GM21515 (cell line): Measurements from ENCODE around the gene TST.

ENCODE experiments used
- ATAC-seq: cut with Tn5 transposase; IDR thresholded peaks from one replicate; pipeline ENCODE4 v1.9.1; 2021; ENCODE audit not compliant: unreplicated experiment

Gene TST

DNA sequence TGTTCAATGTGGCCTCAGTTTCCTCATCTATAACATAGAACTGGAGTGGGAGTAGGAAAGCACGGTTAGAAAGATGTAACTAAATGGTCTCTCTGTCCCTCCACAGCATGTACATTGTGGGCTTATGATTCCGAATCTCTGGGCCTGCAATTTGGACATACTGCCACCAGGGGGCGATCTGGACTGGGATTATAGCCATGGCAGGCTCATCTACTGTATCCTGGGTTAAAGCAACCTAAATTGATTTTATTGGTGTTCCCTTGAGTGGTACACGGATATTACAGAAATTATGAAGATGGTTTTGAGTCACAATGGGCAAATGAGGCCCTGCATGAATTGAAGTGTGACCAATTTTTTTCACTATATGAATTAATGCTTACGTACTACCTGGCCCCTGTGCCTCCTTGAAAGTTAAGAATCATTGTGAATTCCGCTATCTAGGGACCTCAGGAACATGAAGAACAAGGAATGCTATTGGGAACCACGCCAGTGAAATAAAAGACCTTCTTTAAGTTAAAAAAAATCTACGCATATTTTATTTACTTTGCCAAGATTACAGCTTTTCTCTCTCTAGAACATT is 32.9 kb downstream of the TST start:
- ATAC-seq = no peak

DNA sequence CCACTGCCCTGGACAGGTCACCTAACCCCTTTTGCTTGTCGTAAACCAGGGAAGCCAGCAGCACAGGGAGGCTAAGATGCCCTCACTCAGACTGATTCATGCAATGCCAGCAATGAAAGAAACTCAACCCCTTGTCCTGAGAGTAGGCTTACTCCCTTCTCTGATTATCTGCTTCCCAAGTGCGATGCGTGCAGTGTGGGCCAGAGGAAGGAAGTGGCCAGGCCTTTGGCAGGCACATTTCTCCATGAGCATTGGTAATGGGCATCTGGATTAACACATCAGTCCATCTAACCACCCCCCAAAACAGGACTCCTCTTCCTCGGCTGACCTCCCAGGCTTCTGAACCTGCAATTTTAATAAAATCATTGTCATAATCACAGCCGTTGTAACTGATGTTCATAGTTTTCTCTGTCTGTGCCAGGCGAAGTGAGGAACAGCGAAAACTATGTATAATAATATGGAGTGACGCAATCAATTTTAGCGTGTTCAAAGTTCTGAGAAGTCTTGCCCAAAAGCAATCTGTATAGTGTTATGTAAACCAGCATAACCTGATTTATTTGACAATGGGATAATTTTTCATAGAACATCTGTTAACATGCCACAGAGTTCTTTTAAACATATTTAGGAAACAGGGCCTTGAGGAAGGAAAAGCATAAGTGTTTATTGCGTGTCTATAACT is 33.9 kb downstream of the TST start:
- no peak for ATAC-seq

DNA sequence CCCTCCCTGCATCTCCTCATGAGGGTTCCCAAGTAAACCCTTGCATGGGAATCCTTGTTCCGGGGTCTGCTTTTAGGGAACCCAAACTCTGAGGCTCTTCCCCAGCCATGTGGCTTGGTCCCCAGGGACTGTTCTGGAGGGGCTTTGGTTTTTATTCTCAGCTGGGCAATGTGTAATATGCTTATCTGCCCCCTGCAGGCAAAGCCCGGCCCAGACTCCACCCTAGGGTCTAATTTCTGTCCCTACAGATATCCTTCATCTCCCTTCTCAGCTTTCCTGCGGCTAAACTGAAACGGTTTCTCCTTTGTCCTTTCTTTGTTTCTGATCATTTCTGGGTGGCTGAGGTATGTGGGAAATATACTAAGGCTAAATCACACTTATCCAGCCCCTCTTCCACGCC is 37.1 kb downstream of the TST start:
- ATAC-seq = no peak

DNA sequence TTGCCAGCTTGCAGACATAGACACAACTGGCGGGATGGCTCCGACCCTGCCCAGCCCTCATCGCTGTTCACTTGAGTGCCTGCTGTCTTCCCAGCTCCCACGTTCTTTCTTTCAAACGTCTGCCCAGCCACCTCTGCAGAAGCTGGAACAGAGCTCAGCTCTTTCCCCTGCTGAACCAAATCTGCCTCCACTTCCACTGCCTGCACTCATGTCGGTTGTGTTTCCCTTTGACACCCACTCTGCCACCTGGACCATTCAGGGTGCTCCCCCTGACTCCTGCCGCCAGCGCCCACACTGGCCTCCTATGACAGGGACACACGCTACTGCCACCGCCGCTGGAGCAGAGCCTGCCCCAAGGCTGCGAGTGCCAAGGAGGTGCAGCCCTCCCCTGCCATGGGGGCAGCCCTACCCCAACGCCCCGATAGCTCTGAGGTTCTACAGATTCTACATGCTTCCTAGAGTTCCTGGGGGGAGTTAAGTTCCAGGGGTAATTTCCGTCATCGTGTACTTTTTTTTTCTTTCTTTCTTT is 37.9 kb downstream of the TST start:
- ATAC-seq = no peak

DNA sequence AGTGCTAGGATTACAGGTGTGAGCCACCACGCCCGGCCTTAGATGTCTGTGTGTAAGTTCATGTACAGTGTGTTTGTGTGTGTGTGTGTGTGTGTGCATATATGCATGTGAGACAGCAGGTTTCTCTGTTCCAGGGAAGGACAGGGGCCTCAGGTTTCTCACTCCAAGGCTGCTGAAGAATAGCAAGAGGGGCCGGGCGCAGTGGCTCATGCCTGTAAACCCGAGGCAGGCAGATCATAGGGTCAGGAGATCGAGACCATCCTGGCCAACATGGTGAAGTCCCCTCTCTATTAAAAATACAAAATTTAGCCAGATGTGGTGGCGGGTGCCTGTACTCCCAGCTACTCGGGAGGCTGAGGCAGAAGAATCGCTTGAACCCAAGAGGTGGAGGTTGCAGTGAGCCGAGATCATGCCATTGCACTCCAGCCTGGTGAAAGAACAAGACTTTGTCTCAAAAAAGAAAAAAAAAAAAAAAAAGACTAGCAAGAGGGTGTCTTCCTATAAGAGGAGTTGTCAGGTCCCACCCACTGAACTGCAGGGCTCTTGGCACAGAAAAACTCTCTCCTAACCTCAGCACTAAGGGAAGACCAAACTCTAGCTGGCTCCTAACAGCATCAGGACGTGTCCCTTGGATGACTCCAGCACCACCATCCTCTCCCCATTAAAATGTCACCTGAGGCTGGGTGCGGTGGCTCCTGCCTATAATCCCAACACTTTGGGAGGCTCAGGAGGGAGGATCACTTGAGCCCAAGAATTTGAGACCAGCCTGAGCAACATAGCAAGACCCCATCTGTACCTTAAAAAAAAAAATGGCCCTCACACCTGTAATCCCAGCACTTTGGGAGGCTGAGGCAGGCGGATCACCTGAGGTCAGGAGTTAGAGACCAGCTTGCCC is 40.0 kb downstream of the TST start:
- no peak for ATAC-seq

DNA sequence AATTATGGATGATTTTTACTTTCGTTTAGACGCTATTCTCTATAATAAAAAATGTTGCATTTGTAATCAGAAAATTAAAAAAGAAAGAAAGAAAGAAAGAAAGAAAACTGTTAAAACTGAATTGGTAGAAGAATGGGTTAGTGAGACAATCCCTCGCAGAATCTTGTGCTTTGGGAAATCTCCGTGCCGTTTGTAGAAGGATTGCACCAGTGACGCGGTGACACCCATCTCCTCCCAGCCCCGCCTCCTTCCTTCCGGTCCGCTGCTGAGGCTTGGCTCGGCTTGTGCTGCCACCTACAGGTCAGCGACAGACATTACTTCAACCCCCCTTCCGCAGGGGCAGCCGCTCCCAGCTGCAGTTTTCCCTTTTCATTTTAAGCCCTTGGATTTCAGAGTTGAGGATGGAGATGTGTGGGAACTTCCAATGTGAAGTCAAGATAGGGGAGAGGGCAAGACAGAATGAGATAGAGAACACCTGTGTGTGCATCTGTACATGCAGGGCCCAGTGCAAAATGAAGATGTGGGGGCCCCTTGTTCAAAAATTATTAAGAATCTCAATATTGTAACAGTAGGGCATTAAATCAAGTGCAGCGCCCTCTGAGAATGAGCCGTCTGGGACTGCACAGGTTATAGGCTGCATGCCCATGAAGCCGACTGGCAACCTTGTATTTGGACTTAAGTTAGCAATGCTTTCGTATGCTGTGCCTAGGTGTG is 41.1 kb downstream of the TST start:
- ATAC-seq = no peak

DNA sequence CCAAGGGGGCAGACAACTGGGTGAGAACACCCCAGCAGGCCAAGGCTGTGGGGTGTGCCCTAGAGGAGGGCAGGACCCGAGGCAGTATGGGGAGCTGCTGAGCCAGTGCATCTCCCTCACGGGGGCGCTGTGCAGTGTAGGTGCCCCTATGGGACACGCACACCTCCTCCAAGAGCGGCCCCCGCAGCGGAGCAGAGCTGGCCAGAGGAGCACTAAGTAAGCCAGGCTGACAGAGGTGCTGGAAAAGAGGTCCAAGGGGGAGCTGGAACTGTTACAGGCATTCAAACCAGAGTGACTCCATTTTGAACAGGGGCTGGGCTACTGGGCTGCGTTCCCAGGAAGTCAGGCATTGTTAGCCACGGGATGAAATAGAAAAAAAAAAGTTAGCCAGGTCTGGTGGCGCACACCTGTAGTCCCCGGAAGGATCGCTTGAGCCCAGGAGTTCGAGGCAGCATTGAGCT is 41.8 kb downstream of the TST start:
- ATAC-seq = no peak

DNA sequence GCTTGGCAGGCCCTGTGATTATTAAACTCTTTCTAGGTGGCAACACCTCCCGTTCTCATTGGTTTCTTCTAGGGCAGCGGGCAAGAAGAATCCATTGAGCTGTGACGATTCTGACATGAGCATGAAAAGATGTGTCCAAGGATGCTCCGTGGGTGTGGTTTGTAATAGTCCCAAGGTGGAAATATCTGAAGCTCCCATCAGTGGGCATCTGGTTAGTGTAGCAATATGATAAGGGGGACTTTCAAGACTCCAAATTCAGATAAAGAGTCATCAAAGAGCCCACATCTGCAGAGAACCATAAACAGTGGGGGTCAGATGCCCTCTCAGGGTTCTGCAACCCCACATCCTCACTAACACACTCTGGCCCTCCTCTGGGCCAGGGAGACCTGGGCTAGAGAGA is 42.6 kb downstream of the TST start:
- ATAC-seq = no peak

DNA sequence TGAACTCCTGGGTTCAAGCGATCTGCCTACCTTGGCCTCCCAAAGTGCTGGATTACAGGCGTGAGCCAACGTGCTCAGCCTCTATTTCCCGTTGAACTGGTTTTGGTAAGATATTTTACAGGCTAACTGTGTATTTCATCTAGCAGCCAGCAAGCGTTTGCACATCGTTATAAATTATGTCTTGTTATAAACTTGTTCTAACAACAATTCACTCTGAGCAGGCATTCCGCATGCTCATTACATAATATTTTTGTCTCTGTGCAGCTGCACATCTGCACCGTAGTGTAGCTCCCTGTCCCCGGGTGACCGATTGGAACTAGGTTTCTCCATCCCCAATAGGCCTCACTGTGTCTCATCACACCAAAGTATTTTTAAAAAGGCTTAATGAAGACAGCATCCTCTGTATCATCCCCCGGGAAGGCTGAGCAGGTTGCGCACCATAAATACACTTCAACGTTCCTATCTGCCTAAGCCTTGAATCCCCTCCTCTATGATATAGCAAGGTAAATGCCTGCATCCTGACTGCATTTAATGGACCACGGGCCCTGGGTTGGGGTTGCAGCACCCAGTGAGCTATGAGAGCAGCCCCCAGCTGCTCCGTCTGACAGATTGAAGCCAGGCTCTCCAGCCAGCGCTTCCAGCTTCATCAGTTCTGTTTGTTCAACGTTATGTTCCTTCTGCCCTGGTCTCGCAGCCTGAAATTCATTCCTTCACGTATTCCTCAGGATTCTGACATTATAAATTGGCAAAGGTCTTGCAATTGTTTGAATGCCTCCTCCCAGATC is 47.7 kb downstream of the TST start:
- no peak for ATAC-seq

DNA sequence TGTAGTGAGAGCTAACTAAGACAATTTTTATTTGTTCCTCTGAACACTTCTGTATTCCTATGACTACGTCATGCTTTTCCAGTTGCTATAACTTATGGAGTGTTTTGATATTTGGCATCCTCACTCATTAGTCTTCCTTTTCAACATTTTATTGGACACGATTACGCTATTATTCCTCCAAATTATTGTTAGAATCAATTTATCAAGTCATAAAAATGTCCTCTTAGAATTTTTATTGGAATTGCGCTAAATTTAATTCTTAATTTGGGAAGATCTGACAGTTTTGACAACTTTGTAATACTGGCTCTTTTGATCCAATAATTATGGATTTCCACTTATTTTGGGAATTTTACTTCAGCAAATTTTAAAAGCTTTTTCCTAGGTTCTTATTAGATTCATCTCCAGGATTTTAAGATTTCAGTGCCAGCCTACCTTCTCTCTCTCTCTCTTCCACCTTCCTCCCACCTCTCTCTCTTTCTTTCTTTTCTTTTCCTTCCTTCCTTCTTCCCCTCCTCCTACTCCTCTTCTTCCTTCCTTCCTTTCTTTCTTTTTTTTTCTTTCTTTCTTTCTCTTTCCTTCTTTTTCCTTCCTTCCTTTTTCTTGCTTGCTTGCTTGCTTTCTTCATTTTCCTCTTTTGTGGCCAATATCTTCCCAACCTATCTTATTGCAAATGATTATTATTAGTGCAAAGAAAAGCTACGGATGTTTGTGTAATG is 50.8 kb downstream of the TST start:
- ATAC-seq = no peak

DNA sequence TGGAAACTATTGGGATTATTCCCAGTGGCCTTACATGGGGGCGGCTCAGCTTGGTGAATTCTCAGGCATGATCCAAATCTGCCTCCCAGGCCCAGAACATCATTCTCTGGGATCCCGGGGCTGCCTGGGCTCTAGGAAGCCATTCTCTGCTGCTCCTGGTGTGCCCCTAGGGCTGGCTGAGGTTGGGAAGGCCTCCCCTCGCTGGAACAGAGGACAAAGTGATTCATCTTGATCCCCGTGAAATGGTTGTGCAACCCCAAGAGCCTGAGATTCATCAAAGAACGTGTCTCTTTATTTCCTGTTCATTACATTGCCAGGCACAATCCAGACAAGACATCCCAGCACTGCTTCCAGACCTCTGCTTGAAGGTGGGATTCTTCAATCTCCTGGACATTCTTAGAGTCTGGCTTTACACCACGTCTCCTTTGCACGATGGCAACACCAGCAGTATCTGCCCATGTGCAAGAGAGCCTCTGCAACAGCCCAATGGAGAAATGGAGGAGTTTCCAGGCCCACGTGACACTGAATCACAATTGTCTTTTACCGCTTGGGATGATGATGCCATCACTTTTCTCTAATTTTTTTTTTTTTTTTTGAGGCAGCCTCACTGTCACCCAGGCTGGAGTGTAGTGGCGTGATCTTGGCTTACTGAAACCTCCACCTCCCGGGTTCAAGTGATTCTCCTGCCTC is 52.3 kb downstream of the TST start:
- ATAC-seq = no peak

DNA sequence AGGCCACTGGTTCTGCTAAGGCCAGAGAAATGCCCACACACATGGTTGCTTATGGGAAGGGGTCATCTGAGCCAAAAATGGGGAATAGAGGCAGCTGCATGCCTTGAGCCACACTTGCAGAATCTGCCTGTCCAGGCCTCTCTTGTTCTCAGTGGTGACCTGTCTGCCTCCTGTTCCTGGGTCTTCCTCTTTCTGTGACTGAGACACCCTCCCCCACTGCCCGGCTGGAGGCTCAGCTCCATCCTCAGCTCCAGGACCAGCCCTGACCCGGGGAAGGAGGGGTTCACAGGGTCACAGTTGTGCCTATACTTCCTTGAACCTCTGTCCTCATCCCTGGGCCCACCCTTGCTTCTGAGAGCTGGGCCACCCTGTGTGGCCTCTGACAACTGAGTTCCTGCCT is 53.6 kb downstream of the TST start:
- ATAC-seq = no peak

DNA sequence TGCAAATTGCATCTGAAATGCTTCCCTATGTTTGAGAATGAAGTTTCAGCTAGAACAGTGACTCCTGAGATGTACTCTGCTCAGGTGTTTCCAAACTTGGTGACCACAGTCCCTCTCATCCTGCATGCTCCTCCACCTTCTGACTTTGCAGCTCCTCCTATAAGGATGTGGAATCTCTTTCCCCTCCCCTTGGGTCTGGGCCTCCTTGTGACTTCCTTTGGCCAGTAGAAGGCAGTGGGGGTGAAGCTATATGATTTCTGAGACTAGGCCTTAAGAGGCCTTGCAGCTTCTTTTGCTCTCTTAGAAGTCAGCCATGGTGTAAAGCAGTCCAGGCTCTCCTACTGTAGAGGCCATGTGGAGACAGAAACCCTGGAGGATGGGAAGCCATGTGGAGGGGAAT is 55.1 kb downstream of the TST start:
- no peak for ATAC-seq

DNA sequence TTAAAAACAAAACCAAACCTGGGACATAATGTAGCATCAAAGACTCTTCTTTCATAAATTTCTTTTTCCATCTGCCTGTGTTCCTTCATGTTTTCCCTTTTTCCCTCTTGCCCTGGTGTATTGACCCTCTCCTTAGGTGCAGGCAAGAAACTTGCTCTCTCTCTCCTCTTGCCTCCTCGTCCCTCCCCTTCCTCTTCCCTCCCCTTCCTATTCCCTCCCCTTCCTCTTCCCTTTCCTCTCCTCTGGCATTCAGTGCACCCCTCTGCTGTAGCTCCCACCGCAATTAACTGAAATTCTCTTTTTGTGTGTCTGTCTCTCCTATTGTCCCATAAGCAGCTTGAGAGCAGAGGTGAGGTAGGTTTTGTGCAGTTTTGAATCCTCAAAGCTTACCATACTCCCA is 55.9 kb downstream of the TST start:
- no peak for ATAC-seq

DNA sequence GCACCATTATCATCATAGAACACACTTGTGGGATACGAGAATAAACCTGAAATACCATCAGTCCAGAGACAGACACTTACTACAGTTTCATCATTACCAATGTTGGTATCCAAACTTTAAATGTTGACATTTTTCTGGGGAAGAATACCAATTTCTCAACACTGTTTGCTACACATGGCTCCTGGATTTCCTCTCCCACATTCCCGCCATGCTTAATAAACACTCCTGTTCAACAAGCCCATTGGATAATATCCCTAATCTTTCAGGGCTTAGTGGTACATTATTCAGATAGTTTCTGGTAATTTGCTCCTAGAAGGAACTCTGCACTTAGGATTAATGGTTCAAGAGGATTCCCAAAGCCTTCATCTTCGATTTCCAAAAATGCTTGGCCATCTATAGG is 57.6 kb downstream of the TST start:
- ATAC-seq = no peak
